Endothelial cell of umbilical vein (primary cell): ENCODE measurements around the gene ADCY5. TPM values are rescaled to one million over a fixed set of nuclear protein-coding genes. Genes with fewer than 3 reads are reported as not detected.

Experiments
- BruUV-seq: library from RNA; stranded (reverse); fragments of 400-500 nt; replicated peaks from 2 replicates; lab custom pipeline; 2021; lab: Mats Ljungman, UMichigan
- CTCF ChIA-PET: fragments of 300-600, 350-600 bp; sonication (Branson Sonifier 250); formaldehyde crosslinking; loops from one replicate; lab custom pipeline; 2021; ENCODE audit warnings: antibody characterized with exemption, inconsistent platforms; lab: Charles Lee
- POLR2A ChIA-PET: fragments of 300-600, 350-600 bp; sonication (Branson Sonifier 250); formaldehyde crosslinking; loops from one replicate; lab custom pipeline; 2021; ENCODE audit warnings: antibody characterized with exemption, inconsistent platforms; lab: Charles Lee
- DNase-seq: peaks from one replicate; pipeline ENCODE4 v3.0.0-alpha.2; 2011; ENCODE audit warnings: low read depth, low spot score
- FAIRE-seq: peaks from 2 replicates; lab custom pipeline; 2011; peaks lifted over from hg19 to GRCh38; lab: Jason Lieb, UNC
- H2AFZ ChIP-seq: 2 replicates; pipeline ENCODE4 v1.6.0; 2012; ENCODE audit warnings: low read depth, low read length, control low read depth, inconsistent platforms
- H3K27ac ChIP-seq: 2 replicates; pipeline ENCODE4 v1.5.1; 2011; ENCODE audit warnings: low read depth, mild to moderate bottlenecking, control low read depth, low read length, moderate library complexity; ENCODE audit not compliant: insufficient read depth
- H3K27me3 ChIP-seq, 2 experiments: 2 replicates each; pipeline versions ENCODE4 v1.6.0 to v1.6.1; 2011; ENCODE audit warnings: low read length in 2 of 2, mixed read lengths in 1 of 2; ENCODE audit not compliant: control insufficient read depth in 2 of 2, insufficient read depth in 2 of 2
- H3K36me3 ChIP-seq, 2 experiments: 2 replicates in 1 of 2; 3 replicates in 1 of 2; pipeline ENCODE4 v1.5.1; 2011; ENCODE audit warnings: low read length in 2 of 2, mild to moderate bottlenecking in 1 of 2, moderate library complexity in 1 of 2; ENCODE audit not compliant: control insufficient read depth in 2 of 2, insufficient read depth in 2 of 2; ENCODE audit errors: extremely low read depth in 1 of 2
- H3K4me1 ChIP-seq: 3 replicates; pipeline ENCODE4 v1.5.1; 2011; ENCODE audit warnings: mild to moderate bottlenecking, low read length; ENCODE audit not compliant: control insufficient read depth, insufficient read depth; ENCODE audit errors: extremely low read depth
- H3K4me2 ChIP-seq: 2 replicates; pipeline ENCODE4 v1.6.1; 2011; ENCODE audit warnings: low read length, control low read depth, mixed read lengths; ENCODE audit not compliant: insufficient read depth
- H3K4me3 ChIP-seq, 3 experiments: fragments of 200-600 bp in 1 of 3; sonication (generic), shearing (Covaris generic) in 1 of 3; replicated peaks in 1 of 3; 2 replicates each; pipeline ENCODE4 v1.5.1; 2011 to 2016; ENCODE audit warnings: control low read depth in 3 of 3, low read length in 3 of 3, mild to moderate bottlenecking in 2 of 3, inconsistent platforms in 1 of 3, low read depth in 1 of 3, moderate library complexity in 1 of 3; ENCODE audit not compliant: insufficient read depth in 1 of 3
- H3K79me2 ChIP-seq: 2 replicates; pipeline ENCODE4 v1.6.0; 2012; ENCODE audit warnings: low read length, inconsistent platforms; ENCODE audit not compliant: control insufficient read depth, insufficient read depth
- H3K9ac ChIP-seq: replicated peaks from 2 replicates; pipeline ENCODE3; 2011; ENCODE audit warnings: low read length, control low read depth; ENCODE audit not compliant: insufficient read depth; ENCODE audit errors: extremely low read depth
- H3K9me1 ChIP-seq: replicated peaks from 3 replicates; pipeline ENCODE4 v1.6.0; 2011; ENCODE audit warnings: mild to moderate bottlenecking, low read length; ENCODE audit not compliant: control insufficient read depth, insufficient read depth; ENCODE audit errors: extremely low read depth
- H3K9me3 ChIP-seq: replicated peaks from 2 replicates; pipeline ENCODE4 v1.5.1; 2012; ENCODE audit warnings: low read length, inconsistent platforms; ENCODE audit not compliant: control insufficient read depth, insufficient read depth
- H4K20me1 ChIP-seq: replicated peaks from 2 replicates; pipeline ENCODE3; 2011; ENCODE audit warnings: mild to moderate bottlenecking, low read length; ENCODE audit not compliant: control insufficient read depth, insufficient read depth; ENCODE audit errors: extremely low read depth
- EZH2 ChIP-seq: IDR thresholded peaks from 2 replicates; pipeline ENCODE4 v1.6.1; 2012; ENCODE audit warnings: borderline replicate concordance, low read depth, mild to moderate bottlenecking, moderate library complexity, low read length, inconsistent platforms; ENCODE audit not compliant: severe bottlenecking
- FOS ChIP-seq: IDR thresholded peaks from 2 replicates; pipeline ENCODE4 v1.6.1; 2011; ENCODE audit warnings: mild to moderate bottlenecking, low read length, moderate library complexity, borderline replicate concordance; ENCODE audit not compliant: insufficient read depth
- GATA2 ChIP-seq: IDR thresholded peaks from 2 replicates; pipeline ENCODE4 v1.7.0; 2011; ENCODE audit warnings: low read depth, mild to moderate bottlenecking, moderate library complexity, mixed read lengths, low read length; ENCODE audit not compliant: insufficient read length, insufficient read depth
- JUN ChIP-seq: IDR thresholded peaks from 2 replicates; pipeline ENCODE4 v1.6.1; 2011; ENCODE audit warnings: borderline replicate concordance, low read depth; ENCODE audit not compliant: insufficient read length, insufficient read depth
- MAX ChIP-seq: IDR thresholded peaks from 2 replicates; pipeline ENCODE4 v1.6.1; 2011; ENCODE audit not compliant: insufficient read depth, insufficient read length
- MYC ChIP-seq: IDR thresholded peaks from one replicate; pipeline ENCODE4 v1.6.1; 2011; ENCODE audit warnings: mild to moderate bottlenecking, low read depth, low read length
- POLR2A ChIP-seq: IDR thresholded peaks from 2 replicates; pipeline ENCODE4 v1.6.1; 2012; ENCODE audit warnings: low read depth, mild to moderate bottlenecking, control low read depth, low read length
- POLR2AphosphoS5 ChIP-seq: IDR thresholded peaks from 2 replicates; pipeline ENCODE4 v1.6.1; 2012; ENCODE audit warnings: low read depth, mild to moderate bottlenecking, control low read depth, low read length, moderate library complexity; ENCODE audit not compliant: insufficient read depth
- dilution Hi-C: fragments of 300-500 bp; cut with MboI; formaldehyde crosslinking; loops from one replicate; pipeline ENCODE4 v1.15.0; 2019; ENCODE audit warnings: low sequenced_read_pairs; ENCODE audit not compliant: extremely low pct_ligation_motif_present
- intact Hi-C: fragments of 100-400 bp; cut with micrococcal nuclease; formaldehyde crosslinking; loops from one replicate; pipeline ENCODE4 v1.10.0; 2022
- polyA plus RNA-seq, 4 experiments: library from polyadenylated mRNA; depleted of rRNA in 3 of 4; stranded (reverse) in 3 of 4; unstranded in 1 of 4; fragments of >200 nt; gene quantifications; 2 replicates each; pipeline versions ENCODE4 v1.2.1 to v1.2.3, GENCODE V29; 2011 to 2012; ENCODE audit warnings: missing spikeins in 1 of 4
- total RNA-seq: library from RNA; stranded (reverse); gene quantifications from 2 replicates; pipeline ENCODE4 v1.2.3, GENCODE V29; 2021
- TF ChIP-seq, protein P1 (sequence below), 2 donors: IDR thresholded peaks; 1 replicate in 1 of 2; 2 replicates in 1 of 2; pipeline ENCODE4 v1.5.1; 2011; ENCODE audit warnings: low read length in 2 of 2, mild to moderate bottlenecking in 2 of 2, moderate library complexity in 2 of 2, control low read depth in 1 of 2, inconsistent platforms in 1 of 2, low read depth in 1 of 2; ENCODE audit not compliant: insufficient read depth in 1 of 2; ENCODE audit errors: extremely low read depth in 1 of 2

Gene ADCY5
- total and polyA plus RNA-seq, 2 donors (not counting 3 experiments of a cell fraction or from before 2014, with no cell fraction given) = 0.01 TPM; not detected in 1

DNA sequence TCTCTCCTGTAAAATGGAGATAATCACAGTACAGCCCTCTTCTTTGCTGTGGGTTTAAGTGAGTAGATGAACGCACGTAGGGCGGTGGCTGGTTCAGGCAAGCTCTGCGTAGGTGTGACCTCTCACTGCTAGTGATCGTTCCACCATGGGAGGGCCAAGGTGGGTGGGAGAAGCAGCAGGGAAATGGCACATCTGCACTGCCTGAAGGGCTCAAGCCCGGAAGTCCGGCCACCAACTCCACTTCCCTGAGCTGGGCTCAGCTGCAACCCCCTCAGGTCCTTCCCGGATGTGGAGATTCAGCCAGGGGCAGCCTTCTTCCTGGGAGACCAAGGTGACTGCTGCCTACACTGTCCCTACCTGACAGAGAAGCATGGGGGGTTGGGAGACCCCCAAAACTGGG lies 102.9 kb downstream of the ADCY5 start:
- Histone ChIP-seq H3K9me3 (no peaks in the 10 kb centered on the region), H3K4me3 (no peak overlapping the region), H3K9ac (no peak overlapping the region), H3K4me2 (no peak overlapping the region), H3K4me1 (no peaks in the 10 kb centered on the region), H3K9me1 (no peaks in the 10 kb centered on the region), H3K36me3 (no peaks in the 10 kb centered on the region), H3K79me2 (no peaks in the 10 kb centered on the region), H4K20me1 (no peaks in the 10 kb centered on the region), H3K27me3 (no peaks in the 10 kb centered on the region), H3K27ac (no peak overlapping the region), H2AFZ (no peak overlapping the region)
- BruUV-seq = no TSS peak
- no peak for TF ChIP-seq FOS
- TF ChIP-seq POLR2AphosphoS5 = no peak
- TF ChIP-seq, protein P1, sequence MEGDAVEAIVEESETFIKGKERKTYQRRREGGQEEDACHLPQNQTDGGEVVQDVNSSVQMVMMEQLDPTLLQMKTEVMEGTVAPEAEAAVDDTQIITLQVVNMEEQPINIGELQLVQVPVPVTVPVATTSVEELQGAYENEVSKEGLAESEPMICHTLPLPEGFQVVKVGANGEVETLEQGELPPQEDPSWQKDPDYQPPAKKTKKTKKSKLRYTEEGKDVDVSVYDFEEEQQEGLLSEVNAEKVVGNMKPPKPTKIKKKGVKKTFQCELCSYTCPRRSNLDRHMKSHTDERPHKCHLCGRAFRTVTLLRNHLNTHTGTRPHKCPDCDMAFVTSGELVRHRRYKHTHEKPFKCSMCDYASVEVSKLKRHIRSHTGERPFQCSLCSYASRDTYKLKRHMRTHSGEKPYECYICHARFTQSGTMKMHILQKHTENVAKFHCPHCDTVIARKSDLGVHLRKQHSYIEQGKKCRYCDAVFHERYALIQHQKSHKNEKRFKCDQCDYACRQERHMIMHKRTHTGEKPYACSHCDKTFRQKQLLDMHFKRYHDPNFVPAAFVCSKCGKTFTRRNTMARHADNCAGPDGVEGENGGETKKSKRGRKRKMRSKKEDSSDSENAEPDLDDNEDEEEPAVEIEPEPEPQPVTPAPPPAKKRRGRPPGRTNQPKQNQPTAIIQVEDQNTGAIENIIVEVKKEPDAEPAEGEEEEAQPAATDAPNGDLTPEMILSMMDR (IDR thresholded peaks at IDR 0.05; ENCODE audit: extremely low read depth in 1 of 2, insufficient read depth in 1 of 2, low read depth in 1 of 2, low read length in 2 of 2) = no peak
- no peak for TF ChIP-seq JUN
- no peak for TF ChIP-seq MYC
- TF ChIP-seq POLR2A = no peak
- no peak for TF ChIP-seq EZH2
- no peak for TF ChIP-seq GATA2
- TF ChIP-seq MAX = no peak
- dilution Hi-C loops = no loop called here
- FAIRE-seq (no peak), DNase-seq (no peak)
- POLR2A ChIA-PET = no interaction called here
- CTCF ChIA-PET = no interaction called here
- intact Hi-C loops = no loop called here
